GM18507 (cell line): ENCODE data around the gene CTR9.
A peak's percentile ranks its signal among the peaks of the same experiment; 100 is the strongest.
"Not testable (repeated sequence)": the region's sequence is repeated elsewhere in the genome, so short reads cannot be mapped to it uniquely, and the experiment has no call there.

Experiments used
- DNase-seq: peaks from one replicate; pipeline ENCODE4 v3.0.0; 2011; ENCODE audit warnings: low read depth; ENCODE audit not compliant: insufficient read length; ENCODE audit errors: extremely low spot score
- FAIRE-seq: peaks from 2 replicates; lab custom pipeline; 2011; peaks lifted over from hg19 to GRCh38; lab: Jason Lieb, UNC

Gene CTR9

GRCh38 chr11:10808235-10808552, 57.1 kb downstream of the CTR9 start:
- FAIRE-seq (no peak), DNase-seq (no peak)

- DNase-seq (peak; percentile 96), FAIRE-seq (peak; percentile 97)
Measured at GRCh38 chr11:10808553-10809372, 57.7 kb downstream of the CTR9 start, which contains the start of gene EIF4G2. Gene EIF4G2 (minus strand): TSS chr11:10808926.

GRCh38 chr11:10809373-10810160, 58.5 kb downstream of the CTR9 start:
- peak; percentile 39 for FAIRE-seq
- no peak for DNase-seq

- DNase-seq (no peak), FAIRE-seq (no peak)
Measured at GRCh38 chr11:10813945-10814344, 62.9 kb downstream of the CTR9 start.

GRCh38 chr11:10818594-10818993, 67.5 kb downstream of the CTR9 start:
- DNase-seq (no peak), FAIRE-seq (no peak)

DNA sequence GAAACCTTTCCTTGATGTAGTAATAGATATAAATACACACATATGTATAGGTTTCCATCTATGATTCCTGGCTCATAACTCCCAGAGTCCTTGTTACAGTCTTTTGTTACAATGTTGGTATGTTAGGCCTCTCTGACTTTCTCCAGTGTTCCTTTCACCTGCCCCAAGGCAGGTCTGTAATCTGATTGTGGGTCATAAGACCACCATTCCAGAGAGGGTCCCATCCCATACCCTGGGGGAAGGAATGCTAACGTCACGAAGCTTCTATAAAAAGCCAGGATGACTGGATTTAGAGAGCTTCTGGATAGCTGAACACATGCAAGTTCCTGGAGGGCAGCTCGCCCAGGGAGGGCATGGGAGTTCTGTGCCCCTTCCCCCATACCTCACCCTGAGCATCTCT, 71.4 kb downstream of the CTR9 start:
- not testable (repeated sequence) for DNase-seq, FAIRE-seq

DNA sequence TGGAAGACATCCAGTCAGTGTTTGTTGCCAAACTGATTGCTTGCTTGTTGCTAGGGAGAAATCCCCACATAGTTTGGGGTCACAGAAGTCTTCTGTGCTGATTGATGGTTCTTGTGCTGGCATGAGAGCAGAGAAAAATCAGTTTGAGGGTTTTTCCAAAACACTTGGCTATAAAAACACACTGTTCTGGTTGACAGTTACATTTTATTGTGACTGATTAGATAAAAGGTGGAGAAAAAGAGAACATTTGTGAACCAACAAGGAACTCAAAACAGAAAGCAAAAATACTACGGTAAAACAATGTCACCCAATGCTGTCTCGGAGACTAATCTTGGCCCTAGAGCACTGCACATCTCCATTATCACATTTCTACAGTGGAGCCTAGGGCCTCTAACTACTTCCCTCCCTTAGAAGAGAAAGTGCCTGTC, 72.1 kb downstream of the CTR9 start:
- no peak for FAIRE-seq
- DNase-seq: no peak

GRCh38 chr11:10824888-10825287, 73.8 kb downstream of the CTR9 start:
- FAIRE-seq: peak; percentile 65

GRCh38 chr11:10828402-10828801, 77.4 kb downstream of the CTR9 start:
- DNase-seq (no peak), FAIRE-seq (no peak)

More at GRCh38 chr11:10824888-10825287, 73.8 kb downstream of the CTR9 start:
- DNase-seq: no peak

- FAIRE-seq: no peak
- no peak for DNase-seq
Measured at GRCh38 chr11:10829139-10829538, 78.1 kb downstream of the CTR9 start.
